OCI-LY3 (cell line): ENCODE data around the gene RIBC2.

ENCODE experiments used
- EZH2phosphoT487 ChIP-seq: fragments of 200-600 bp; shearing (Covaris generic); IDR thresholded peaks from 2 replicates; pipeline ENCODE4 v1.6.1; 2018; ENCODE audit warnings: antibody characterized with exemption, mixed run types, low read depth
- TF ChIP-seq, protein P1 (sequence below): fragments of 200-600, 300-600 bp; sonication (generic); IDR thresholded peaks from 2 replicates; pipeline ENCODE4 v1.5.1; 2014; ENCODE audit warnings: antibody characterized with exemption, low read length, low read depth

- TF ChIP-seq, protein P1, sequence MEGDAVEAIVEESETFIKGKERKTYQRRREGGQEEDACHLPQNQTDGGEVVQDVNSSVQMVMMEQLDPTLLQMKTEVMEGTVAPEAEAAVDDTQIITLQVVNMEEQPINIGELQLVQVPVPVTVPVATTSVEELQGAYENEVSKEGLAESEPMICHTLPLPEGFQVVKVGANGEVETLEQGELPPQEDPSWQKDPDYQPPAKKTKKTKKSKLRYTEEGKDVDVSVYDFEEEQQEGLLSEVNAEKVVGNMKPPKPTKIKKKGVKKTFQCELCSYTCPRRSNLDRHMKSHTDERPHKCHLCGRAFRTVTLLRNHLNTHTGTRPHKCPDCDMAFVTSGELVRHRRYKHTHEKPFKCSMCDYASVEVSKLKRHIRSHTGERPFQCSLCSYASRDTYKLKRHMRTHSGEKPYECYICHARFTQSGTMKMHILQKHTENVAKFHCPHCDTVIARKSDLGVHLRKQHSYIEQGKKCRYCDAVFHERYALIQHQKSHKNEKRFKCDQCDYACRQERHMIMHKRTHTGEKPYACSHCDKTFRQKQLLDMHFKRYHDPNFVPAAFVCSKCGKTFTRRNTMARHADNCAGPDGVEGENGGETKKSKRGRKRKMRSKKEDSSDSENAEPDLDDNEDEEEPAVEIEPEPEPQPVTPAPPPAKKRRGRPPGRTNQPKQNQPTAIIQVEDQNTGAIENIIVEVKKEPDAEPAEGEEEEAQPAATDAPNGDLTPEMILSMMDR: no peak
- TF ChIP-seq EZH2phosphoT487: no peak
These were observed 12.2 kb downstream of the RIBC2 start for GRCh38 chr22:45425531-45426265.
